SJSA1 (cell line): ENCODE data around the gene OR1A2. TPM values are rescaled to one million over a fixed set of nuclear protein-coding genes. Genes with fewer than 3 reads are reported as not detected.
"Not testable (repeated sequence)": the region's sequence is repeated elsewhere in the genome, so short reads cannot be mapped to it uniquely, and the experiment has no call there.

Experiments used
- DNase-seq, 2 experiments: peaks; one replicate each; pipeline ENCODE4 v3.0.0-alpha.2; 2015 to 2020; ENCODE audit warnings: low spot score in 2 of 2, low read depth in 1 of 2
- H3K27ac ChIP-seq: fragments of 250-450 bp; sonication (Bioruptor Pico); 2 replicates; pipeline ENCODE4 v1.5.1; 2020; ENCODE audit warnings: mild to moderate bottlenecking, moderate library complexity
- H3K27me3 ChIP-seq: fragments of 250-450 bp; sonication (Bioruptor Pico); replicated peaks from 2 replicates; pipeline ENCODE4 v1.5.1; 2020; ENCODE audit warnings: mild to moderate bottlenecking, moderate library complexity
- H3K36me3 ChIP-seq: fragments of 250-450 bp; sonication (Bioruptor Pico); 2 replicates; pipeline ENCODE4 v1.5.1; 2020; ENCODE audit warnings: mild to moderate bottlenecking
- H3K4me1 ChIP-seq: fragments of 250-450 bp; sonication (Bioruptor Pico); replicated peaks from 2 replicates; pipeline ENCODE4 v1.6.1; 2021; ENCODE audit warnings: mild to moderate bottlenecking
- H3K4me3 ChIP-seq: fragments of 250-450 bp; sonication (Bioruptor Pico); 2 replicates; pipeline ENCODE4 v1.5.1; 2020; ENCODE audit warnings: mild to moderate bottlenecking
- H3K9me3 ChIP-seq: fragments of 250-450 bp; sonication (Bioruptor Pico); replicated peaks from 2 replicates; pipeline ENCODE4 v1.5.1; 2020; ENCODE audit warnings: mild to moderate bottlenecking
- total RNA-seq: library from RNA; depleted of rRNA; stranded (reverse); fragments of >200 nt; shearing (Covaris generic); gene quantifications from 2 replicates; pipeline ENCODE4 v1.2.3, GENCODE V29; 2014; rRNA removed

OR1A2 gene
- total RNA-seq = not detected in 2 replicates

GRCh38 chr17:3197219-3197618 lies at the start of gene OR1A2:
OR1A2 (plus strand) TSS chr17:3197519; CDS start chr17:3197519, 0 bp downstream.
- Histone ChIP-seq H3K4me3 (no peak within 1 kb of the TSS), H3K4me1 (no peaks in the 10 kb centered on the region), H3K36me3 (no peaks in the 10 kb centered on the region), H3K27ac (no peak within 1 kb of the TSS), H3K9me3 (no peaks in the 10 kb centered on the region), H3K27me3 (peaks cover 2% of the 10 kb centered on the region; the same call in 1 of the 2 replicates)
- DNase-seq = no peak

GRCh38 chr17:3157218-3157617 lies 40.1 kb upstream of the OR1A2 start:
- Histone ChIP-seq H3K4me1 (no peaks in the 10 kb centered on the region), H3K36me3 (no peaks in the 10 kb centered on the region), H3K9me3 (no peaks in the 10 kb centered on the region), H3K4me3 (no peak overlapping the region), H3K27me3 (peaks cover 4% of the 10 kb centered on the region), H3K27ac (no peak overlapping the region)
- DNase-seq = no peak

- no peaks in the 10 kb centered on the region for H3K36me3 ChIP-seq
- no peak overlapping the region for H3K4me3 ChIP-seq
- no peak overlapping the region for H3K27ac ChIP-seq
- no peaks in the 10 kb centered on the region for H3K4me1 ChIP-seq
- DNase-seq = no peak
- 0 out of 2 replicates have a peak, but pooled peaks cover 4% of the 10 kb centered on the region for H3K27me3 ChIP-seq
- no peaks in the 10 kb centered on the region for H3K9me3 ChIP-seq
Measured at GRCh38 chr17:3167574-3167973, 29.7 kb upstream of the OR1A2 start.

GRCh38 chr17:3189961-3190360 lies 7.4 kb upstream of the OR1A2 start:
- no peak for DNase-seq
- Histone ChIP-seq H3K36me3 (no peaks in the 10 kb centered on the region), H3K27ac (no peak overlapping the region), H3K9me3 (no peaks in the 10 kb centered on the region), H3K27me3 (no peaks in the 10 kb centered on the region), H3K4me1 (no peaks in the 10 kb centered on the region), H3K4me3 (no peak overlapping the region)

- 0 out of 2 replicates have a peak, but pooled peaks cover 3% of the 10 kb centered on the region for H3K27me3 ChIP-seq
- no peaks in the 10 kb centered on the region for H3K4me1 ChIP-seq
- H3K9me3 ChIP-seq = no peaks in the 10 kb centered on the region
- H3K36me3 ChIP-seq = no peaks in the 10 kb centered on the region
- H3K4me3 ChIP-seq = no peak within 1 kb of the TSS
- no peak for DNase-seq
- H3K27ac ChIP-seq = no peak within 1 kb of the TSS
Measured at GRCh38 chr17:3207367-3207766, 10.0 kb downstream of the OR1A2 start, which contains the start of gene OR1A1. OR1A1 (plus strand) TSS chr17:3207667; CDS start chr17:3215621, 7,954 bp downstream.

- Histone ChIP-seq H3K27me3 (0 out of 2 replicates have a peak, but pooled peaks cover 3% of the 10 kb centered on the region), H3K36me3 (no peaks in the 10 kb centered on the region), H3K27ac (no peak overlapping the region), H3K4me1 (no peaks in the 10 kb centered on the region), H3K4me3 (no peak overlapping the region), H3K9me3 (no peaks in the 10 kb centered on the region)
- no peak for DNase-seq
Measured at GRCh38 chr17:3208484-3208883, 11.2 kb downstream of the OR1A2 start.

GRCh38 chr17:3213001-3213400 lies 15.7 kb downstream of the OR1A2 start:
- Histone ChIP-seq H3K27ac (no peak overlapping the region), H3K4me1 (no peaks in the 10 kb centered on the region), H3K36me3 (no peaks in the 10 kb centered on the region), H3K4me3 (no peak overlapping the region), H3K9me3 (no peaks in the 10 kb centered on the region), H3K27me3 (no peaks in the 10 kb centered on the region)
- no peak for DNase-seq

- no peaks in the 10 kb centered on the region for H3K36me3 ChIP-seq
- H3K4me3 ChIP-seq = no peak overlapping the region
- DNase-seq = no peak
- no peaks in the 10 kb centered on the region for H3K4me1 ChIP-seq
- H3K27ac ChIP-seq = no peak overlapping the region
- H3K9me3 ChIP-seq = no peaks in the 10 kb centered on the region
- H3K27me3 ChIP-seq = no peaks in the 10 kb centered on the region
Measured at GRCh38 chr17:3213587-3213986, 16.3 kb downstream of the OR1A2 start.

GRCh38 chr17:3219978-3220377 lies 22.7 kb downstream of the OR1A2 start:
- not testable (repeated sequence) for H3K9me3 ChIP-seq, H3K4me3 ChIP-seq, H3K27ac ChIP-seq, H3K36me3 ChIP-seq, DNase-seq, H3K27me3 ChIP-seq, H3K4me1 ChIP-seq

GRCh38 chr17:3221850-3222249 lies 24.5 kb downstream of the OR1A2 start:
- no peak for DNase-seq
- H3K4me3 ChIP-seq = no peak overlapping the region
- H3K36me3 ChIP-seq = no peaks in the 10 kb centered on the region
- H3K27ac ChIP-seq = no peak overlapping the region
- no peaks in the 10 kb centered on the region for H3K4me1 ChIP-seq
- H3K9me3 ChIP-seq = no peaks in the 10 kb centered on the region
- H3K27me3 ChIP-seq = no peaks in the 10 kb centered on the region

GRCh38 chr17:3222505-3222904 lies 25.2 kb downstream of the OR1A2 start:
- Histone ChIP-seq H3K4me3 (no peak overlapping the region), H3K9me3 (no peaks in the 10 kb centered on the region), H3K4me1 (no peaks in the 10 kb centered on the region), H3K36me3 (no peaks in the 10 kb centered on the region), H3K27ac (no peak overlapping the region), H3K27me3 (no peaks in the 10 kb centered on the region)
- no peak for DNase-seq

GRCh38 chr17:3224721-3225352 lies 27.5 kb downstream of the OR1A2 start:
- H3K4me1 ChIP-seq, DNase-seq, H3K9me3 ChIP-seq, H3K4me3 ChIP-seq, H3K27ac ChIP-seq, H3K36me3 ChIP-seq, H3K27me3 ChIP-seq: not testable (repeated sequence)

GRCh38 chr17:3232300-3232699 lies 35.0 kb downstream of the OR1A2 start:
- not testable (repeated sequence) for H3K9me3 ChIP-seq, H3K27me3 ChIP-seq, H3K27ac ChIP-seq, H3K4me1 ChIP-seq, DNase-seq, H3K4me3 ChIP-seq, H3K36me3 ChIP-seq

- not testable (repeated sequence) for DNase-seq, H3K27ac ChIP-seq, H3K4me3 ChIP-seq, H3K9me3 ChIP-seq, H3K27me3 ChIP-seq, H3K36me3 ChIP-seq, H3K4me1 ChIP-seq
Measured at GRCh38 chr17:3238685-3239084, 41.4 kb downstream of the OR1A2 start.

- DNase-seq, H3K27ac ChIP-seq, H3K4me1 ChIP-seq, H3K27me3 ChIP-seq, H3K4me3 ChIP-seq, H3K36me3 ChIP-seq, H3K9me3 ChIP-seq: not testable (repeated sequence)
Measured at GRCh38 chr17:3241044-3241443, 43.7 kb downstream of the OR1A2 start.
